Left renal pelvis (tissue), 4 donors: ENCODE results near the gene TSHB. TPM values are rescaled to one million over a fixed set of nuclear protein-coding genes. Genes with fewer than 3 reads are reported as not detected.

Experiments
- DNase-seq, 4 donors: peaks; one replicate each; pipeline ENCODE4 v3.0.0-alpha.2; 2013; ENCODE audit warnings: low read depth in 4 of 4, low spot score in 3 of 4
- polyA plus RNA-seq, 4 donors: library from polyadenylated mRNA; unstranded; fragments of 120-200 nt; gene quantifications; one replicate each; pipeline ENCODE4 v1.2.1, GENCODE V29; 2013; ENCODE audit not compliant: insufficient read length in 4 of 4

The TSHB gene
- polyA plus RNA-seq, 4 donors = 0.66 to 0.72 TPM; not detected in 2

DNA sequence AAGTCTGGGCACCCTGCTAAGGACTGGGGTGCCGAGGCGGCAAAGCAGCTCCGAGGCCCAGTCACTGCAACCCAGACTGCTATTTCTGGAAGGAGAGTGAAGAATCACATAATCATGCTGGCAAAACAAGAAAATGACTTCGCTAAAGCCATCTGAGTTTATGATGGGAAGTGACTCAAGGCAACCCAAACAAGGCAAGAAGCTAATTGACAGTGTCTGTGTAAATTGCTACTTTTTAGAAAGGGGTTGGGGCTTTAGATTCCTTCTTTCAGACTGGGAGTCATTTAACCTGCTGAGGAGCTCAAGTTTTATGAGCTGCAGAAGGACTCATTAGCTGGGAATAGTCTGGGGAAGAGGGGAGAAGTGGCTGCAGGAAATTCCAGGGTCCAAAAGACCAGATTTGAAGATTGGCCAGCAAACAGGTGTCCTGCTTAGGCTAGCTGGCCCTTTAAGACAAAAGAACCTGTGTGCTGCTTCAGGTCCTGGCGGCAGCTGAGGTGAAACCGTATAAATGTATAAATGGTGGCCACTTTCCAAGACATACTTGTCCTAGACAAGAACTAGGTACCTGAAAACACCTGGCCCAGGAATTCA is 28.1 kb downstream of the TSHB start:
- DNase-seq = no peak

DNA sequence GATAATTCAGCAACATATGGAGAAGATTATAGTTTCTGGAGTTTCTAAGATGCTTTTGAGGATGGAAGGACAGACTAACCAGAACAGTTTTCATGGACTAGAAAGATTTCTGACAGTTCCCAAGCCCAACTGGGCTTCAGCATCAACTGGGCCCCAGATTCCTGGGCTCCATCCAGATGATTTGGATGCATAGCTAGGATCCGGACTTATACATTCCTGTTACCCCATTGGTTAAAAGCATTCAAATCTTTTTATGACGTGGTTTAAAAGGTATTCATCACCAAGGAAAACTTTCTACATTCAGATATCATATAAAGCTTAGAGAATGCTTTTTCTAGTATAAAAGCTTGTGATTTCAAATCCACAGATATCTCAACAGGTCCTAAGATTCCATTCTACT is 29.7 kb downstream of the TSHB start:
- no peak for DNase-seq

DNA sequence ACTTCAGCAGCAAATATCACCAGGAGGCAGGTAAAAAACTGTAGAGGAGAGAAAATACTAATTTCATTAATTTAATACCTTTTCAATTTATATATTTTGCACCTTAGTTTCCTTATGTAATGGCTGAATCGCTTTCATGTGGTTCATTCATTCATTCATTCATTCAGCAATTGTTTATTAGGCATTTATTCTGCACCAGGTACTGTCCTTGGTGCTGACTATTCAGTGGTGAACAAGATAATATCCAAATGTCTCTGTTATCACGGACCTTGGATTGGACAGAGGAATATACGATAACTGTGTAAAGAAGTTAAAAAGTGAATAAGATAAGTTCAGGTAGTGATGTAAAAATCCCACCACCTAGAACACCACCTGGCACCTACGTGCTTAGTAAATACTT is 30.9 kb downstream of the TSHB start:
- no peak for DNase-seq

DNA sequence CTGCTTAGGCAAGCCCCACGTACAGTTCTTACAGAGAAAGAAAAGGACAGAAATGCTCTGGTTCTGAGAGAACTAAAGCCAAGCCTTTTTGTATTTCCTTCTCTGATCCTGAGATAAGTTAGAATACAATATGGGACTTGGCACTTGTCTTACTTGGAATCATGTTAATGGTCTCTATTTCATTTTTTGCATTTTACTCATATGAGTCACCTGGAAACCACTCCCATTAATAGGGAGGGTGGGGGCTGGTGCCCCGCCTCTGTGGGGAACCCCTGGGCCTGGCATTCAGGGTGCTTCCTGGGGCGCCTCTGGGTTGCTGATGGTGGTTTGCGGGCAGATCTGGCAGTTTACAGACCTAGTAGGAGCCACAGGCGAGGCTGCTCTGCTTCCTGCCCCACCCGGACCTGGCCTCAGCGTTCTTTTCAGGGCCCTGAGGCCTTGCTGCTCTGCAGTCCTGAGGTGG is 32.9 kb downstream of the TSHB start:
- DNase-seq = no peak

DNA sequence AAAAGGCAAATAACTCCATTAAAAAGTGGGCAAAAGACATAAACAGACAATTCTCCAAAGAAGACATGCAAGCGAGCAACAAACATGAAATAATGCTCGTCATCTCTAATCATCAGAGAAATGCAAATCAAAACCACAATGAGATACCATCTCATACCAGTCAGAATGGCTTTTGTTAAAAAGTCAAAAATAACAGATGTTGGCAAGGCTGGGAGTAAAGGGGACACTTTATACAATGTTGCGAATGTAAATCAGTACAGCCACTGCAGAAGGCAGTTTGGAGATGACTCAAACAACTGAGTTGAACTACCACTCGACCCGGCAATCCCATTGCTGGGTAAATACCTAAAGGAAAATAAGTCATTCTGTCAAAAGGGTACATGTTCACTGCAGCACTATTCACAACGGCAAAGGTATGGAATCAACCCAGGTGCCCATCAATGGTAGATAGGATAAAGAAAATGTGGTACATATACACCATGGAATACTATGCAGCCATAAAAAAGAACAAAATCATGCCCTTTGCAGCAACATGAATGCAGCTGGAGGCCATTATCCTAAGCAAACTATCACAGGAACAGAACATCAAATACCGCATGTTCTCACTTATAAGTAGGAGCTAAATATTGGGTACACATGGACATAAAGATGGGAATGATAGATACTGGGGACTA is 33.7 kb downstream of the TSHB start:
- DNase-seq = no peak

DNA sequence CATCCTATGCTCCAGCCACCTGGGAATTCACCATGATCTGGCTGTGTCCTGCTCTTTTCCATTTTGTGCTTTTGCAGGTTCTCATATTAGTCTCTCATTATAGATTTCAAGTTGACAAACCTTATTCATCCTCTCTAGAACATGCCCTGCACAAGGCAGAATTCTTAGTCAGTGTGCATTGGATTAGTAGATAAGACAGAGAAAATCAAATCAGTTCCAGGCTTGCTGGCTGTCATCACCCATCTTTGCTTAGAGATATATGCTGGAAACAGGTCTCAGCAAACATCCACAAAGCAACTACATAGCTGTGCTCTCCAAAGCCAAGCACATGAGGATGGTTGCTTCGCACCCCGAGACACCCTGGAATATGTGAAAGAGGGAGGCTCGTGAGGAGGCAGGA is 34.8 kb downstream of the TSHB start:
- no peak for DNase-seq

DNA sequence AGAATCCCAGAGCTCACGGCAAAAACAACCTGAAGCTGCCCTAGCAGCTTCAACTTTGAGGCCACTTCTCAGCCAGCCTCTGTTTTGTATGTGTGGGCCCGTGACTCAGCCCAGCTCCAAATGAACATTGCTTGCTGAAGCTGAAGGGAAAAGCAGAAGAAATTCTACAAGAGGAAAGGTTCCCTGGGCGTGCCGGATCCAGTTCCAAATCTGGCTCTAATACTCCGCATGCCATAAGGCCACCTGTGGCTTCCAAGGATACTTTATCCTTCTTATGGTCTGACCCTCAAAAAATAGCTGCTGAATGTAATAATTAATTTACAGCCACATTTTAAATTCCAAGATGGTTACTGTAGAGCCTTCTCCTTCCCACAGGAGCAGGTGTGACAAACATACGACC is 35.4 kb downstream of the TSHB start:
- DNase-seq = no peak

DNA sequence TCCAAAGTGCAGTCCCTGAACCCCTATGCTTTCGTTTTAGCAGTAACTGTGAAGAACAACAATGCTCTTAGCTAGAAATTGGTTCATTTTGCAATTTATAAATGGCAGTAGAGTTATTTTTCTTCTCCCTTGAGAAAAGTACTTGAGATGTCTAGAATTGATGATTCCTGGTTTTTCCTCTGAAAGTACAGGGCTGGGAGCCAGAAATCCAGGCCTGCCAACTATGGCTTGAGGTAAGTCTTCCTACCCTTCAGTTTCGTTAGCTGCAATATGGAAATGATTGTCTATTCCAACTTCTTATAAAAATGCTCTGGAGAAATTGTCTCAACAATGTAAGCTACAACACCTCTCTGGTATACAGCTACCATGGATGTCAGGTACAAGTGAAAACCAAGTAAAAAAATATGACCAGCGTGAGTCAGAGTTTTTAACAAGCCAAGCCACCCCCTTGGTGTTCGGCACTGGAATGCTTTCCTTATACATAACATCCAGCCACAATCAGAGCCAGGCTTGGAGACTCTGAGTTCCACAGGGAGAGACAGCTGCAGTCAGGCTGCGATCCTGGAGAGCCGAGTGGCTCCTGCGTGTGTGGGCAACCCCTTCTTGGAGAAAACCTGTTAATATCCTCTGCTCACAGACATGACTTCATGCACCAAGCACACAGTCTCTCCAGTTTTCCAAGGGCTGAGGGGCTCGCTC is 37.7 kb downstream of the TSHB start:
- DNase-seq = no peak

DNA sequence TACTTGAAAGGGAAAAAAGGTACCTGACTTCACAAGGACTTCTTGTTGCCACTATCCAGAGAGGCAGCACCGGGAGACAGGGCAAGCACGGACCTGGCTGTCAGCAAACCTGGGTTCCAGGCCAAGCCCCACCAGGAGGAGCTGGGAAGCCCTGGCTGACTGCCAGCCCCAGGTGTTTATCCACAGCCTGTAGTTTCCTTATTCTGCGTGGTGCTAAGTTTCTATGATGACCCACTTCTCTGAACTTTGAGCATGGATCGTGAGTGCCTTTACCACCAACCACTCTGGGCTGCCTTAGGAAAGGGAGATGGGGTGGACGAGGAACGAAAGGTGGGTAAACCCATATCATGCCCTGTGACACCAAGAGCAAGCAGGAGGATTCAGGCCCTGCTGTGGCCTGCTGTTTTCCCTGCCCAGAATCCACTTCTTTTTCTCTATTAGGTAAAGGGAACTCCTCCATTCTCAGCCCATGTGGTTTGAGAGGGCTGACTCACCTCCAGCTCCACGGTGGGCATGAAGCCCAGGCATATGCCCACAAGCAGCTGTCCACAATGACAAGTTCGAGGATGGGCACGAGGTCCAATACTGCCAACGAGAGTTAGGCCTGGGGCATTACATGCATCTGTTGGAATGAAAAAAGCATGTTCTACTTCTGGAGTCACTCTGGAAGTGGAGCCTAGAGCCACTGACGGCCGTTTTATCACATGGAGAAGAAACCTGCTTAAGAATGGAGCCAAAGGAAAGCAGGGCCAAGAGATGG is 39.4 kb downstream of the TSHB start:
- no peak for DNase-seq

DNA sequence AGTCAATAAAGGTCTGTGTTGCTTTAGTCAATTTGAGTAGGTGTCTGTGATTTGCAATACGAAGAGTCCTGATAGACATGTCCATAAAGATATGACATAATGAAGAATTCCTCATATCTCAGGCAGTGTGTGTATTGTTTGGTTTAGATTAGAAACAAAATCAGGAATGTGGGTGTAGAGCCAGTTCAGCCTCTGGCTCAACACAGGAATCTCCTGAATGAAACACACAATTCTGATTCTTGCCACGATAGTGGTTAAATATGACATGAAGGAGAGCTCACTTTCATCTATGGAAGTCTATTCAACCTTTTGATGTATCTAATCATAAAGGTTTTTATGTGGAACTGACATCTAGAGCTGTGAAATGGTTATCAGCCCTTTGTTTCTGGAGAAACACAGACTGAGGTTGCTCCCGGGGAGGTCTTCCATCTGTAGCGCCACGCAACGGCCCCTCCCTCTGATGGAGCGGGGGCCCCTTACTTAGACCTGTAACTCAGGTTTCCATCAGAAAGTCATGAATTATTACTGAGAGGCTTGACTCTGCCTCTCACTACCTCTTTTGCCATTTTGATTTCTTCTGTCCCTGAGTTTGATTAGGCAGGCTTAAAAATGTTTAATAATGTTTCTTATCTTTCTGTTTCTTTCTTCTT is 40.2 kb downstream of the TSHB start:
- no peak for DNase-seq

DNA sequence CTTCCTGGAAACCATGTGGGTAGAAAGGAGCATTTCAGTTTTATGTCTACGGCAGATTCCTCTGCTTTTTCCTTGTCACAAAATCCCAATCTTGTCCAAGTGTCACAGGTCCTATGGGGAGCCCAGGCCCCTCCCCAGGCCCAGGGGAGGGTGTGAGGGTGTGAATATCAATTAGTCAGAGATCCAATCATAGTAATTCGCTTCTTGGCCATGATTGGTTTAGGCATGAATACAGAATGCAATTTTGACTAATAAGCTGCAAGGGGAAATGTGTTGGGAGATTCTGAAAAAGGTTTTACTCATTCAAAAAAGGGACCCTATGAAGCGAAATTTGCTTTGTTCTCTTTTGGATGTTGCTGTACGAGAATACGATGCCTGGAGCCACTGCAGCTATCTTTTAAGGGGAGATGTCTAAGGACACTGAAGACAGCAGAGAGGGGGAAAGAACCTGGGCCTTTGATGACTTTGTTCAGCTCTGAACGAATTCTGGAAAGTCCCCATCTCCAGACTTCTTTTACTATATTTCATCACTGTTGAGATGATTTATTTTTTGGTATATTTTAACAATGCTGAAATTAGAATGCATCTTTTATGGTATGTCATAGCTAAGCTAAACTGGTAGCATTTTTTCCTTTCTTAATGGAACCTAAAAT is 41.5 kb downstream of the TSHB start:
- DNase-seq = no peak

DNA sequence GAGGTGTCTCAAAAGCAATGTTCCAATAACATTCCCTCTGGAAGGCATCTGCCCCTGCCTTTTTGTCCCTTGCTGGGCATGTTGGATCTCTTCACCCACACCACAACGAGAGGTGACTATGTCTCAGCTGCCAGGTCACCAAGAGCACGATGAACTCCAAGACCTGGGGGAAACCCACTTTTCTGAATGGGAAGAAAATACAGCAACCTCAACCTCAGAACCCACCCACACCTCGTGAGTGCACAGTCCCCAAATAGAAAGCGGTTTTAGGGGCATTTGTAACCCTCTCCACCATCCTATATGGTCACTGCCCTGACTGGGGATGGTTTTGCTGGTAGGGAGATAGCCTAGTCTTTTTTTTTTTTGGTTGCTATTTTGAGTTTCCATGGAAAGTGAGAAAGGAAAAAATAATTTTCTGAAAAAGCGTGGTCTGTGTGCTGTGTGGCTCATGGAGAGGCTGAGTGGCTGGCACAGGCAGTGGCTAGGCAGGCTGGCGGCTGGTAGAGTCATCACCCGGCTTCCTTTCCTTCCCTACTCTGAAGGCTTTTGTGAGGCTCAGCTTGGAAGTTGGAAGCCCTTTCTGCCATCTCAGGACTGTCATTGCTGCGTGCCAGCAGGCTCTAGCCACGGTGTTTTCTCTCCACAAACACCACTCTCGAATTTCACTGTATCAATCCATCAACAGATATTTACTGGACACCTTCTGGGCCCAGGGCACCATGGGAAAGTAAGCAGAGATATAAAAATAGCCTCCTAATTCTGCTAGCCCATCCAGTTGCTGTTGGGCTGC is 43.9 kb downstream of the TSHB start:
- no peak for DNase-seq

DNA sequence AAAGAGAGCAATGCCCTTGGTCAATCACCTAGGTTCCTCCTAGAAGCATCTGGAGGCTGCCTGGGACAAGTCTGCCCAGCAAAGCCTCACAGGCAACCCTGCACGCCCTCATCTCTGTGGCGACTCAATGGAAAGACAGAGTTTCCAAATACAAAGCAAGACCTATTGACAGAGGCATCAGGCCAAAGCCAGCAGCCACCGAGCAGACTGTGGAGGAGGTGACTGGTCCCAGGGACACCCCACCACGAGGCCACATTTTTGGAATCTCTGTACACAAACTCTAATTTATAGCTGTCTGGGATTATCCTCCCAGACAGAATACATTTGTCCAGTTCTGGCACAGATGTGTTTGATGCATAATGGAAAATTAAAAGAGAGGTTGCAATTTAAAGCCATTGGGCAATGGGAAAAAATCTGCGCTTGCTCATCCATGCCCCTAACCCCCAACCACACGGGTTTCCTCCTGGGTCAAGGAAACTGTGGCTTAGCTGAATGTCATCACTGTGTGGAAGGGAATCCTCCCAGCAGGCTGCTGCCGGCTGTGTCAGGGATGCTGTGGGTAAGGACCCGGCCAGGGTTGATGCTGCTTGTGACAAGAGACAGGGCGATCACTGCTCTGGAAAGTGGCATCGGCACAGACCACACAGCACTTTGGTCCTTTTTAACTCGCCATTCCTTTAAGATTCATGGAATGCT is 45.4 kb downstream of the TSHB start:
- DNase-seq = no peak

DNA sequence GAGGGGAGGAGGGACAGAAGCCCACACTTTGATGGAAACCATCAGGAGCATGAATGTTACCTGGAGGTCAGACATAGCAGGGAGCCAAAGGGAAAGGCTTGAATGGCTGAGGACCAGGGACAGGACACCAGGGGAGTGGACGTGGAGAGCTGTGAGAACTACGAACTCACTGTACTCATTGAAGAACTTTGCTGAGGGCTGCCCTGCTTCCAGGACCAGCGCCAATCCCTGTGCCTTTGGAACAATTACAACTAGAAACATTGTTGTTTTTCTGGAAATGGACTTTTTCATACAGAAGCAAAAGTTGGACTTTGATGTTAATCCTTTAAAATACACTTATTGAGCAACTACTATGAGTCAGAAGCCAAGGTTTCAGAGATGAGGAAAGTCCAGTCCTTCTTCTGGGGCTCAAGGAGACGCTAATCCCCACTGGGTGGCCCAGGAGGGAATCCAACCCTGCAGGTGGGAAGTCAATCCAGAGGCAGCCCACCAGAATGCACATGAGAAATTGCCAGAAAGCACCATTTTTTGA is 46.8 kb downstream of the TSHB start:
- DNase-seq = no peak

DNA sequence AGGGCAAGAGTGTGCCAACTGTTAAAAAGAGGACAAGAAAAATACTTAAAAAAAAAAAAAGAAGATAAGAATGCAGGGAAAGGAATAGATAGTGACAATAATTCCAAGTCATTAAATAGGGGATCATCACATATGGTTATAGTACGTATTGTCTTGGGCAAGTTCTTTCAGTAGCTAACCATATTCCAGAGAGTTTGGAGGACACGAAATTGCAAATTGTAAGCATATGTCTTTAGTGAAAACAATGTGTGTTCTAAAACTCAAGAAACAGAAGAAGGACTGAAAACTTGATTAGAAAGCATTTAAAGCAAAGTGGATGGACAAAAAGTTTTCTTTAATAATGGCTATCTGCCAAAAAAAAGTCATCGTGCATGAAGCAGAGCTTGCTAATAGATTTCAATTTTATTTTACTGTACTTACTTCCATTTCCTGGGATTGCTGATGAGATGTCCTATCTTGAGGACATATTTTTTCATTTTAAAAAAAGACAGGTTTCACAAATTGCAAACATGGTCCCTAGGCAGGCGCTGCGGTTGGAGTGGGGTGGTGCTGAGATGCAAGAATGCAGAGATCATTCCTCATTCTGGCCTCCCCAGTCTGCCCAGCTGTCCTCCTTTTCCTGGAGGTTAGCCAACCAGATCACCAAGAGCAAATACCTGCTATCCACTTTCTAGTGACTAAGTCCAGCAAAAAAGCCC is 47.8 kb downstream of the TSHB start:
- DNase-seq = no peak

DNA sequence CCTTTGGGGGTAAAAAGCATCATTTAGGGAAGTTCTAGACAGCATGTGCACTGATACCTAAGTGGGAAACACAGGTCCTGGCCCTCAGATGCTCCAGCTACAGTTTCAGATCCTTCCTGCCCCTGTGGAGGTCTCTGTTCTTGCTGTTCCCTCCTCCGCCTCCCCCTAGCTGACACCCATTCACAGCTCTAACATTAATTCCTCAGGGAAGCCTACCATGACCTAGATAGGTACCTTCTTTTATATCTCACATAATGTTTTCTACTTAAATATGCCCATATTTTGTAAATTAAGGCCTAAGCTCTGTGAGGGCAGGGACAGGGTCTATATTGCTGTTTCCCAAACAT is 48.3 kb downstream of the TSHB start:
- no peak for DNase-seq

DNA sequence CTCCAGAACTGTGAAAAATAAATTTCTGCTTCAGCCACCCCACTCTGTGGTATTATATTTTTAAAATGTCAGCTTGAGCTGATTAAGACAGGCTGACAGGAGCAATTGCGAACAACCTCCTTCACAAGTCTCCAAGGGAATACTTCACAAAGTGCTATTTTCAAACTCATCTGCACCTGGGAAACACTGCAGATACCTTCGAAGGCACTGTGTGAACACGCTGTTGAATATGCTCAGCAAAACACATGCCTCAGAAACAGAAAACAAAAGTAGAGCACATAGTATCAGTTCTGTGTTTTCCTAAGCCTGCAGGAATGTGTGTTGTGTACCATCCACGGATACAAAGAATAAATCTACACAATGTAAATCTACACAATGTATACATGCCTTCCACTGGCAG is 49.1 kb downstream of the TSHB start:
- DNase-seq = no peak

DNA sequence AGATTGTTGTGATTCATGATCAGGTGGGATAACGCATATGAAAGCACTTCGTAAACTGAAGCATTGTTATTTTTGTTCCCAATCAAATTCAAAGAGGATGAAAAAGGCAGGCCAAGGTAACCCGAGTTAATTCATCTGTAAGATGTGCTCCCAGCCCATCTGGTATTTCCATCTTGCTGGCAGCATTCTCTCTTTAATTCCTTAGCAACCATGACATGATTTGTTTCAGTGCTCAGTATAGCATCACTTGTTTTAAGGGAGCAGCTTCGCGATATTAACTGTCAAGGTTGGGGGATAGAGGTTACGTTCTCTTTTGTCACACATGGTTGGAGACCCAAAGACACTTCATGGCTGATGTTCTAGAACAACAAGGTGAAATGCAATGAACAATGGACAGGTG is 53.3 kb downstream of the TSHB start:
- DNase-seq = no peak
